T47D (cell line): Measurements from ENCODE around the gene CNNM1.
A peak's percentile ranks its signal among the peaks of the same experiment; 100 is the strongest.

Experiments
- DNase-seq, 2 experiments: peaks; one replicate each; pipeline versions ENCODE4 v3.0.0 to v3.0.0-alpha.2; 2011 to 2012; ENCODE audit warnings: low read depth in 1 of 2, low spot score in 1 of 2
- JUND ChIP-seq: IDR thresholded peaks from 2 replicates; pipeline ENCODE4 v1.6.1; 2012; ENCODE audit warnings: low read depth
- in situ Hi-C: cut with HindIII; loops from 2 replicates; pipeline ENCODE4 v1.10.0; 2016; ENCODE audit warnings: low sequenced_read_pairs, low pct_unique_long_range_greater_than_20kb

The CNNM1 gene

GRCh38 chr10:99329304-99329553 is at the start of gene CNNM1:
Gene CNNM1, plus strand, starts transcription at chr10:99329356. Its CDS starts 32 bp downstream, at chr10:99329388.
- DNase-seq = no peak

GRCh38 chr10:99279626-99280111 is 49.5 kb upstream of the CNNM1 start:
- DNase-seq = peak in 1 of 2 experiments; percentile 89
- TF ChIP-seq JUND = no peak; the same call in 1 of the 2 replicates
- in situ Hi-C loops = no loop called here

More at GRCh38 chr10:99329304-99329553, at the start of gene CNNM1:
- TF ChIP-seq JUND = no peak
- in situ Hi-C loops = no loop called here

GRCh38 chr10:99280472-99280871 is 48.7 kb upstream of the CNNM1 start:
- no peak for TF ChIP-seq JUND
- peak in 1 of 2 experiments; percentile 42 for DNase-seq
- in situ Hi-C loops = no loop called here

- no peak for TF ChIP-seq JUND
- in situ Hi-C loops = no loop called here
- no peak for DNase-seq
These were observed 43.3 kb upstream of the CNNM1 start for GRCh38 chr10:99285881-99286280.

- in situ Hi-C loops = no loop called here
- DNase-seq = no peak
- no peak for TF ChIP-seq JUND
These were observed 38.9 kb upstream of the CNNM1 start for GRCh38 chr10:99290306-99290705.

- TF ChIP-seq JUND = no peak
- in situ Hi-C loops = no loop called here
- DNase-seq = no peak
These were observed 37.0 kb upstream of the CNNM1 start for GRCh38 chr10:99292159-99292558.

GRCh38 chr10:99296605-99297004 is 32.6 kb upstream of the CNNM1 start:
- in situ Hi-C loops = no loop called here
- no peak for TF ChIP-seq JUND
- DNase-seq = no peak

- no peak for DNase-seq
- no peak for TF ChIP-seq JUND
- in situ Hi-C loops = no loop called here
These were observed 32.1 kb upstream of the CNNM1 start for GRCh38 chr10:99297033-99297432.

GRCh38 chr10:99303899-99304861 is 25.0 kb upstream of the CNNM1 start:
- in situ Hi-C loops = no loop called here

GRCh38 chr10:99304862-99305229 is 24.3 kb upstream of the CNNM1 start:
- DNase-seq = no peak
- in situ Hi-C loops = no loop called here
- no peak for TF ChIP-seq JUND

More at GRCh38 chr10:99303899-99304861, 25.0 kb upstream of the CNNM1 start:
- no peak for TF ChIP-seq JUND
- peak; percentile 31 to 73 for DNase-seq

GRCh38 chr10:99312501-99312900 is 16.7 kb upstream of the CNNM1 start:
- in situ Hi-C loops = no loop called here
- TF ChIP-seq JUND = no peak
- DNase-seq = no peak

GRCh38 chr10:99315853-99316252 is 13.3 kb upstream of the CNNM1 start:
- no peak for DNase-seq
- no peak for TF ChIP-seq JUND
- in situ Hi-C loops = no loop called here

GRCh38 chr10:99316374-99316773 is 12.8 kb upstream of the CNNM1 start:
- no peak for TF ChIP-seq JUND
- in situ Hi-C loops = no loop called here
- DNase-seq = no peak
